NT2/D1 (cell line): ENCODE data around the gene ACP7.

Source experiments
- YY1 ChIP-seq: IDR thresholded peaks from 2 replicates; pipeline ENCODE4 v1.6.1; 2011; ENCODE audit not compliant: insufficient read length, insufficient read depth
- ZNF274 ChIP-seq: IDR thresholded peaks from 2 replicates; pipeline ENCODE4 v1.6.1; 2011; ENCODE audit warnings: mild to moderate bottlenecking, low read depth, low read length

DNA sequence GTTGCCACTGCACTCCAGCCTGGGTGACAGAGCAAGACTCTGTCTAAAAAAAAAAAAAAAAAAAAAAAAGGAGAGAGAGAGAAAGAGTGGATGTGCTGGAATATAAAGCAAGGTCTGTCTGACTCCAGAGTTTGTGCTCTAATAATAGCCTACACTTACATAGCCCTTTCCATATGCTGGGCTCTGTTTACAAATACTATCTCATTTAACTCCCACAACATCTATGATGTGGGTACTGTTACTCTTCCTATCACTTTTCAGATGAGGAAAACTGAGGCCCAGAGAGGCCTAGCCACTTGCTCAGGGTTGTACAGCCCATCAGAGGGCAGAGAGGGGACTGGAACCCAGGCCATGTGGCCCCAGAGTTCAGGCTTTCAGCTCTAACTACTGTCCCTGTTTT lies 25.5 kb downstream of the ACP7 start:
- no peak for TF ChIP-seq YY1
- no peak for TF ChIP-seq ZNF274
